Subcutaneous abdominal adipose tissue (tissue), 5 donors: ENCODE data around the gene ARFGEF3.

Experiments
- H3K27ac ChIP-seq: one replicate; pipeline ENCODE4 v1.7.0; 2013; ENCODE audit warnings: low read depth, mild to moderate bottlenecking, inconsistent platforms, low read length, moderate library complexity
- H3K27me3 ChIP-seq, 5 donors: one replicate each; pipeline ENCODE4 v1.7.0; 2013; ENCODE audit warnings: low read length in 5 of 5, inconsistent platforms in 1 of 5; ENCODE audit not compliant: control insufficient read depth in 5 of 5, insufficient read depth in 4 of 5
- H3K36me3 ChIP-seq, 5 donors: one replicate each; pipeline ENCODE4 v1.7.0; 2013; ENCODE audit warnings: low read length in 5 of 5; ENCODE audit not compliant: control insufficient read depth in 5 of 5, insufficient read depth in 5 of 5
- H3K4me1 ChIP-seq, 5 donors: one replicate each; pipeline ENCODE4 v1.7.0; 2013; ENCODE audit warnings: low read length in 5 of 5, mild to moderate bottlenecking in 3 of 5, moderate library complexity in 1 of 5; ENCODE audit not compliant: control insufficient read depth in 5 of 5, insufficient read depth in 5 of 5
- H3K4me3 ChIP-seq, 5 donors: one replicate each; pipeline ENCODE4 v1.7.0; 2013; ENCODE audit warnings: low read length in 5 of 5, low read depth in 1 of 5
- H3K9ac ChIP-seq, 5 donors: one replicate each; pipeline ENCODE4 v1.7.0; 2013; ENCODE audit warnings: low read length in 5 of 5, mild to moderate bottlenecking in 4 of 5, moderate library complexity in 3 of 5
- H3K9me3 ChIP-seq, 5 donors: one replicate each; pipeline ENCODE4 v1.7.0; 2013; ENCODE audit warnings: low read length in 5 of 5; ENCODE audit not compliant: control insufficient read depth in 5 of 5
- donor health status: healthy.
- donor health status: healthy.
- donor health status: healthy.
- donor health status: healthy.
- donor health status: healthy.

ARFGEF3 gene

GRCh38 chr6:138194287-138194686 lies 32.5 kb downstream of the ARFGEF3 start:
- no peaks in the 10 kb centered on the region for H3K9me3 ChIP-seq
- no peaks in the 10 kb centered on the region for H3K36me3 ChIP-seq
- H3K27ac ChIP-seq = no peak overlapping the region

GRCh38 chr6:138196122-138196738 lies 34.5 kb downstream of the ARFGEF3 start:
- Histone ChIP-seq H3K9me3 (no peaks in the 10 kb centered on the region), H3K9ac (no peak overlapping the region), H3K27me3 (no peaks in the 10 kb centered on the region), H3K36me3 (no peaks in the 10 kb centered on the region), H3K4me3 (no peak overlapping the region), H3K27ac (no peak overlapping the region), H3K4me1 (peaks cover 0 to 7% (median 6%) of the 10 kb centered on the region in 5 donors)

More at GRCh38 chr6:138194287-138194686, 32.5 kb downstream of the ARFGEF3 start:
- H3K9ac ChIP-seq = no peak overlapping the region
- peaks cover 0 to 7% (median 6%) of the 10 kb centered on the region in 5 donors for H3K4me1 ChIP-seq
- H3K4me3 ChIP-seq = no peak overlapping the region
- no peaks in the 10 kb centered on the region for H3K27me3 ChIP-seq

GRCh38 chr6:138197570-138197969 lies 35.8 kb downstream of the ARFGEF3 start:
- no peak overlapping the region for H3K27ac ChIP-seq
- no peaks in the 10 kb centered on the region for H3K9me3 ChIP-seq
- H3K4me1 ChIP-seq = peaks cover 0 to 7% (median 6%) of the 10 kb centered on the region in 5 donors
- no peaks in the 10 kb centered on the region for H3K36me3 ChIP-seq
- H3K4me3 ChIP-seq = no peak overlapping the region
- H3K27me3 ChIP-seq = no peaks in the 10 kb centered on the region
- H3K9ac ChIP-seq = no peak overlapping the region

- H3K27ac ChIP-seq = no peak overlapping the region
- H3K9me3 ChIP-seq = no peaks in the 10 kb centered on the region
- peaks cover 0 to 7% (median 6%) of the 10 kb centered on the region in 5 donors for H3K4me1 ChIP-seq
- H3K9ac ChIP-seq = no peak overlapping the region
- H3K36me3 ChIP-seq = no peaks in the 10 kb centered on the region
- no peak overlapping the region for H3K4me3 ChIP-seq
- H3K27me3 ChIP-seq = no peaks in the 10 kb centered on the region
Measured at GRCh38 chr6:138198430-138199091, 36.8 kb downstream of the ARFGEF3 start.

GRCh38 chr6:138201836-138202235 lies 40.1 kb downstream of the ARFGEF3 start:
- no peaks in the 10 kb centered on the region for H3K36me3 ChIP-seq
- H3K9me3 ChIP-seq = no peaks in the 10 kb centered on the region
- no peak overlapping the region for H3K4me3 ChIP-seq
- H3K9ac ChIP-seq = no peak overlapping the region
- no peaks in the 10 kb centered on the region for H3K27me3 ChIP-seq
- peaks cover 0 to 4% (median 0%) of the 10 kb centered on the region in 5 donors for H3K4me1 ChIP-seq
- H3K27ac ChIP-seq = no peak overlapping the region

GRCh38 chr6:138203315-138203714 lies 41.6 kb downstream of the ARFGEF3 start:
- H3K4me1 ChIP-seq = peaks cover 0 to 8% (median 0%) of the 10 kb centered on the region in 5 donors
- H3K4me3 ChIP-seq = no peak overlapping the region
- H3K27me3 ChIP-seq = no peaks in the 10 kb centered on the region
- no peaks in the 10 kb centered on the region for H3K9me3 ChIP-seq
- no peak overlapping the region for H3K27ac ChIP-seq
- H3K36me3 ChIP-seq = no peaks in the 10 kb centered on the region
- no peak overlapping the region for H3K9ac ChIP-seq

GRCh38 chr6:138204303-138204702 lies 42.6 kb downstream of the ARFGEF3 start:
- no peak overlapping the region for H3K27ac ChIP-seq

GRCh38 chr6:138204792-138205384 lies 43.1 kb downstream of the ARFGEF3 start:
- Histone ChIP-seq H3K9me3 (no peaks in the 10 kb centered on the region), H3K4me1 (peaks cover 0 to 8% (median 0%) of the 10 kb centered on the region in 5 donors), H3K9ac (no peak overlapping the region), H3K27ac (no peak overlapping the region), H3K4me3 (no peak overlapping the region), H3K27me3 (no peaks in the 10 kb centered on the region), H3K36me3 (no peaks in the 10 kb centered on the region)

More at GRCh38 chr6:138204303-138204702, 42.6 kb downstream of the ARFGEF3 start:
- Histone ChIP-seq H3K27me3 (no peaks in the 10 kb centered on the region), H3K4me1 (peaks cover 0 to 8% (median 0%) of the 10 kb centered on the region in 5 donors), H3K4me3 (no peak overlapping the region), H3K9ac (no peak overlapping the region), H3K9me3 (no peaks in the 10 kb centered on the region), H3K36me3 (no peaks in the 10 kb centered on the region)

- H3K4me3 ChIP-seq = no peak overlapping the region
- no peaks in the 10 kb centered on the region for H3K27me3 ChIP-seq
- H3K4me1 ChIP-seq = peaks cover 0 to 8% (median 0%) of the 10 kb centered on the region in 5 donors
- no peaks in the 10 kb centered on the region for H3K9me3 ChIP-seq
- no peak overlapping the region for H3K27ac ChIP-seq
- no peaks in the 10 kb centered on the region for H3K36me3 ChIP-seq
- H3K9ac ChIP-seq = no peak overlapping the region
Measured at GRCh38 chr6:138205437-138206094, 43.8 kb downstream of the ARFGEF3 start.

- H3K9me3 ChIP-seq = no peaks in the 10 kb centered on the region
- H3K27me3 ChIP-seq = no peaks in the 10 kb centered on the region
- no peak overlapping the region for H3K9ac ChIP-seq
- H3K4me1 ChIP-seq = peaks cover 0 to 11% (median 0%) of the 10 kb centered on the region in 5 donors
- H3K4me3 ChIP-seq = no peak overlapping the region
- H3K36me3 ChIP-seq = no peaks in the 10 kb centered on the region
- H3K27ac ChIP-seq = no peak overlapping the region
Measured at GRCh38 chr6:138206862-138207261, 45.1 kb downstream of the ARFGEF3 start.
